ENCODE results near the gene TOMM34.

GRCh38 chr20:44950368-44950767, 9.8 kb downstream of the TOMM34 start:
- TF ChIP-seq, protein P1, sequence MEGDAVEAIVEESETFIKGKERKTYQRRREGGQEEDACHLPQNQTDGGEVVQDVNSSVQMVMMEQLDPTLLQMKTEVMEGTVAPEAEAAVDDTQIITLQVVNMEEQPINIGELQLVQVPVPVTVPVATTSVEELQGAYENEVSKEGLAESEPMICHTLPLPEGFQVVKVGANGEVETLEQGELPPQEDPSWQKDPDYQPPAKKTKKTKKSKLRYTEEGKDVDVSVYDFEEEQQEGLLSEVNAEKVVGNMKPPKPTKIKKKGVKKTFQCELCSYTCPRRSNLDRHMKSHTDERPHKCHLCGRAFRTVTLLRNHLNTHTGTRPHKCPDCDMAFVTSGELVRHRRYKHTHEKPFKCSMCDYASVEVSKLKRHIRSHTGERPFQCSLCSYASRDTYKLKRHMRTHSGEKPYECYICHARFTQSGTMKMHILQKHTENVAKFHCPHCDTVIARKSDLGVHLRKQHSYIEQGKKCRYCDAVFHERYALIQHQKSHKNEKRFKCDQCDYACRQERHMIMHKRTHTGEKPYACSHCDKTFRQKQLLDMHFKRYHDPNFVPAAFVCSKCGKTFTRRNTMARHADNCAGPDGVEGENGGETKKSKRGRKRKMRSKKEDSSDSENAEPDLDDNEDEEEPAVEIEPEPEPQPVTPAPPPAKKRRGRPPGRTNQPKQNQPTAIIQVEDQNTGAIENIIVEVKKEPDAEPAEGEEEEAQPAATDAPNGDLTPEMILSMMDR (IDR thresholded peaks at IDR 0.05), result no peak
- TF ChIP-seq POLR2A (IDR thresholded peaks at IDR 0.05), result no peak

Data from uterus (tissue), 2 donors.